Fibroblast of peridontal ligament (primary cell): Measurements from ENCODE around the gene FUT7.
"Not testable (repeated sequence)": the region's sequence is repeated elsewhere in the genome, so short reads cannot be mapped to it uniquely, and the experiment has no call there.

ENCODE experiments used
- DNase-seq: peaks from one replicate; pipeline ENCODE4 v3.0.0-alpha.2; 2010; ENCODE audit errors: extremely low read depth

The FUT7 gene

GRCh38 chr9:137017791-137018497, 13.9 kb downstream of the FUT7 start:
- DNase-seq = no peak

- no peak for DNase-seq
Measured at GRCh38 chr9:137017071-137017470, 14.8 kb downstream of the FUT7 start.

DNA sequence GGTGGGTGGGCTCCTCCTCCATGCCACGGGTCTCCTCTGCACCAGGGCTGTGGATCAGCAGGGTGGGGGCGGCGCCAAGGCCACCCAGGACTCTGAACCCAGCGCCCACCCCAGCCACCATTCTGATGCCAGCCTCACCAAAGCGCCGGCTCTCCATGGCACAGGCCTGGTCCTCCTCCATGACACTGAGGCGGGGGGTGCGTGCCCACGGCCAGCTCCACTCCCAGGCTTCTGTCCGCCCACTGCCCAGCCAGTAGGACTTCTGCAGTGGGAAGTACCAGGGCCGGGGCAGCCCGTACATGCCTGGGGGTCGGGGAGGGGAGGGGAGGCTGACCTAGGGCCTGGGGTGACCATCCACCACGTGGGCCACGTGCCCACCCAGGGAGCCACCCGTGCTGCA, 15.5 kb downstream of the FUT7 start:
- DNase-seq = no peak

GRCh38 chr9:137015976-137016375, 15.9 kb downstream of the FUT7 start:
- DNase-seq = no peak

DNA sequence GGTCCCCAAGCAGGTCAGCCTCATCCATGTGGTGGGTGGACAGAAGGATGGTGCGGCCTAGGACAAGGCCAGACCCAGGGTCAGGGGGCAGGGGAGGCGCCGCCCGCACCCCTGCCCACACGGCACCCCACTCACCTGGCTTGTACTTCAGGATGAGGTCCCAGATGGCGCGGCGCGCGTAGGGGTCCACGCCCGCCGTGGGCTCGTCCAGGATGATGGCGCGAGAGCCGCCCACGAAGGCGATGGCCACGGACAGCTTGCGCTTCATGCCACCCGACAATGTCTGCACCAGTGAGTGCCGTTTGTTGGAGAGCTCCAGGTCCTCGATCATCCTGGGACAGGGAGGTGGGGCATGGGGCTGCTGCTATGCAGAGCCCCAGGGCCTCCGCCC, 16.4 kb downstream of the FUT7 start:
- no peak for DNase-seq

DNA sequence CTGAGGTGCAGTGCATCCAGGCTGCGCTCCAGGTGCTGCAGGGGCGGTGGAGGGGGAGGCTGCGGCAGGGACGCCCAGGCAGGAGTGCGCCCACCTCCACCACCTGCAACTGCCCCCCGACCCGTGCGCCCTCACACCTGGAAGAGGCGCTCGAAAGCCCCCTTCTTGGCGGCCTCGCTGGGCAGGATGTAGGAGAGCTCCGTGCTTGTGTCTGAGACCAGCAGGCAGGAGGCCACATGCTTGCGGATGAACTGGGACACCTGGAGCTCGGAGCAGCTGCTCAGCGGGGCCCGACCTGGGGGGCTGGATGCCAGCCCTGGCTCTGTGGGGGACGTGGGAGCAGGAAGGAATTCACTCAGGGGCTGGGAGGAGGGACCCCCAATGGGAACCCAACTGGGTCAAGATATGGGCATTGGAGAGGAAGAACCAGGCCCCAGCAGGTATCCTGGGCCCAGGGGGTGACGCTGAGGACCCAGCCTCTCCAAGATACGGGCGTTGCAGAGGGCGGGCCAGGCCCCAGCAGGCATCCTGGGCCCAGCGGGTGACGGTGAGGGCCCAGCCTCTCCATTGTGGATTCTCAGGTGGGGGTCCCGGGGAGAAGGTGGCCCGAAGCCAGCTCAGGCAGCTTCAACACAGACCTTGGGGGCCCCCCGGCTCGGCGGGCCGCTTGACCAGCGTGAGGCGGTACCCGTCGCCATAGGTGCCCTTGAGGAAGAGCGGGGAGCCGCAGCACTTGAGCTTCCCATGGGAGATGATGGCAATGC, 16.9 kb downstream of the FUT7 start:
- DNase-seq = no peak

GRCh38 chr9:137014166-137014565, 17.7 kb downstream of the FUT7 start:
- DNase-seq = no peak

DNA sequence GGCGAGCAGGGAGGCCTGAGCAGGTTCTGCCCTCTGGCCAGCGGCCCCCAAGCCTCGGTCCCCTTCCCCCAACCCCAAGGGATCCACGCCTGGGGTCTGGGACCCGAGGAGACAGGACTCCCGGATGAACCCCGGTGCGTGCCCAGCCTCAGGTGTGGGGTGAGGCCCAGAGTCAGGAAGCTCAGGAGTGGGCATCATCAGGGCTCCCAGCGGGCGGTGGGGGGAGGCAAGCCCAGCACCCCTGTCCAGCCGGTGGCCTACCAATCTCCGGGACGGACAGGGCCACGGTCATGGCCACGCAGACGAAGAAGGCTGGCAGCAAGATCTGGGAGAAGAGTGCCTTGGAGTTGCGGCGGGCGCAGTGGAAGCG, 18.3 kb downstream of the FUT7 start:
- no peak for DNase-seq

DNA sequence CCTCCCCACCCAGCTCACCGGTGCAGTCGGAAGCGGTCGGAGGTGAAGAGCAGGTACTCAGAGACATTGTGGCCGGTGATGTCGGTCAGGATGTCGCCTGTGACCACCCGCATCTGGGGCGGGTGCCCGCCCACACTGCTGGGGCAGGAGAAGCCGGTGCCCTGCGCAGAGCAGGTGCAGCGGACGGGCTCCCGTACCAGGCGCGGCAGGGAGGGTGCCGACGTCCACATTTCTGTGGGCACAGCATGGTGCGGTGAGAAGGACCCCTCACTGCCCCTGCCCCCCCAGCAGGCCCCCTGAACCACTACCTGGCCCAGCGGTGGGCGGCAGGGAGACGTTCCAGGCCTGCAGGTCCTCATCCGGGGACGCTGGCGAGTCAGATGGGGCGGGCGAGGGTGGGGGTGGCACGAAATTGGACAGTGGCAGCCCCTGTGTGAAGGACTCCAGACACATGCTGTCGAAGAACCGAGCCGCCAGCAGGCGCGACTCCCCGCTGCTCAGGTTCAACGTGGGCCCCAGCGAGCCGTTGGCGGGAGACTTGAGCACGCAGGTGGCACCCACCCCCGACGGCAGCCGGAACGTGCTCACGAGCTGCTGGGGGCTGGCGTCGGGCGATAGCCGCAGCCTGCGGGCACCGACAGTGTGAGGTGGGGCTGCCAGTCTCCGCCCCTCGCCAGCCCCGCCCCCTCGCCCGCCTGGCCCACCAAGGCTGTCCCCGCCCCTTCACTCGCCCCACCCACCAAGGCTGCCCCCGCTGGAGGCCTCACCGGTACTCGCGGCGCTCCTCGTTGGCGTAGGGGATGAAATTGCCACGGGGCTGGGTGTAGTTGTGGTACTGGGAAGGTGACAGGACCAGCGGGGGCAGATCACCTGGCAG, 19.0 kb downstream of the FUT7 start:
- DNase-seq = no peak

- DNase-seq = no peak
Measured at GRCh38 chr9:137011907-137012675, 19.8 kb downstream of the FUT7 start.

- DNase-seq = no peak
Measured at GRCh38 chr9:137011156-137011555, 20.7 kb downstream of the FUT7 start.

DNA sequence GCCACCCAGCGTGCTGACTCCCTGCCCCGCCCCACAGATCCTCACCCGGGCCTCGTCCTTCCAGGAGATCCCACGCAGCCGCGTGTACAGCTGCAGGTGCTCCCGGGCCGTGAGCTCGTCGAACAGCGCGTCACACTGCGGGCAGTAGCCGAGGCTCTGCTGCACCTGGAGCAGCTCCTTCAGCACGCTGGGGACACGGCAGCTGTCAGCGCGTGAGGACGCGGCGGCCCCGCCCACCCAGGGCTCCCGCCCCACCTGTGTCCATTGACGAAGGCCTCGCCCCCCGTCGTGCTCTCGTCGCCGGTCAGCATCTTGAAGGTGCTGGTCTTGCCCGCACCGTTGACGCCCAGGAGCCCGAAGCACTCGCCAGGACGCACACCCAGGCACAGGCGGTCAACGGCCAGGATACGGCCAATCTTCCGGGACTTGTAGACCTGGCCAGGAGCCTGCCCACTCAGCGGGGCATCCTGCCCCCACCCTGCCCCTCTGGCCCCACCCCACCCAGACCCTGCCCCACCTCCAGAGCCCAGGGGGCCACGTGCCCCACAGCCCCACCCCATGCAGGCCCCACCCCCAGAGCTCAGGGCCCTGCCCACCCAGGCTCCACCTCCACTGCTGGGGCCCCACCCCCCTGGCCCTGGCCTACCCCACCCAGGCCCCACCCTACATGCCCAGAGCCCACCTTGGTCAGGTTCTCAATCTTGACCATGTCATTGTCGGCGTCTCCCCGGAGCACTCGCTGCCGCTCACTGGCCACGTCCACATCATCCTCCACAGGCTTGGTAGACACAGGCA, 21.8 kb downstream of the FUT7 start:
- DNase-seq = no peak

GRCh38 chr9:137009217-137009616, 22.7 kb downstream of the FUT7 start:
- no peak for DNase-seq

GRCh38 chr9:137008312-137008711, 23.6 kb downstream of the FUT7 start:
- no peak for DNase-seq

DNA sequence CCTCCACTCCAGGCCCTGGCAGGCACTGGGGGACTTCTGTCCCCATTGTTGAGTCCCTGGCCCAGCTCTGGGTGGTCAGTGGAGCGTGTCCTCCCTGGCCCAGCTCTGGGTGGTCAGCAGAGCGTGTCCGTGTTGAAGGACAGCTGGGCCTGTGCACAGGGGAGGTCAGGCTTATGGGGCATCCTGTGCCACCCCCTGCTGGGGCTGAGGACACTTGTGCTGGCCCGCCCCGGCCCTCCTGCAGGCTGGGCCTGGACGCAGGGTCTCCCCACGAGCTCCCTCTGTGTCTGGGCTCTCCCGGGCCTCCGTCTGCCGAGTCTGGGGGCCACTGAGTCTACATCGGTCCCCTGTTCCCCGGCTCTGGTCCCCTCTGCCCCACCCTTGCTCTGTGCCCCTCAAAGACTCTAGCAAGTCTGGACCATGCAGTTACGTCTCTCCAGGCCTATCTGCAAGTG, 24.0 kb downstream of the FUT7 start:
- DNase-seq = no peak

DNA sequence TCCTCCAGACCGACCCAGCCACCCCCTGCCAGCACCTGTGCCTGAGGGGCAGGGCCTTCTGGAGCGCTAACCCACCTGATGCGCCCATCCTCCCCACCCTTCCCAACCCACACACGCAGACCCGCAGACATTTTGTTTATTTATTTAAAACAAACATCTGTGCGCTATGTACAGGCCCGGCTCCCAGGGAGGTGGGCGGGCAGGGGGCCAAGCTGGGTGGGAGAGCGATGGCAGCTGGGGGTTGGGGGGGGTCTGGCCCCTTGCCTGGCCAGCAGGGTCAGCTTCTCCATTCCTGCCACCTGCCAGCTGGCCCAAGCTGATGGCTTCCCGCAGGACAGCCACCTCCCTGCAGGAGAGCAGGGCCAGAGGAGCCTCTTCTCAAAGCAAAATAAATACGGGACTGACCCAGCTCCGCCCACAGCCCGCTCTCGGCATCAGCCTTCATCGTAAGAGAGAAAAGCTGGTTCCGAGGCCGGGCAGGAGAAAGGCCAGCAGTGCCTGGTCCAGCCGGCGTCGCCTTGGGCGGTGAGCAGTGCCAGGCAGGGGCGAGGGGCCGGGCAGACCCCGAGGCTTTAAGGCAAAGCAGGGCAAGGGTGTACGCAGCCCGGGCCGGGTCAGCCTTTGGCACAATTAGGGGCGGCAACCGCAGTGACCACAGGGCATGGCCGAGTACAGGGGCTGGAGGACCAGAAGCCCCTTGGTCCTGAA, 24.6 kb downstream of the FUT7 start:
- DNase-seq = no peak

- DNase-seq = no peak
Measured at GRCh38 chr9:137006116-137007003, 25.5 kb downstream of the FUT7 start.

GRCh38 chr9:137004285-137004684, 27.6 kb downstream of the FUT7 start:
- not testable (repeated sequence) for DNase-seq

DNA sequence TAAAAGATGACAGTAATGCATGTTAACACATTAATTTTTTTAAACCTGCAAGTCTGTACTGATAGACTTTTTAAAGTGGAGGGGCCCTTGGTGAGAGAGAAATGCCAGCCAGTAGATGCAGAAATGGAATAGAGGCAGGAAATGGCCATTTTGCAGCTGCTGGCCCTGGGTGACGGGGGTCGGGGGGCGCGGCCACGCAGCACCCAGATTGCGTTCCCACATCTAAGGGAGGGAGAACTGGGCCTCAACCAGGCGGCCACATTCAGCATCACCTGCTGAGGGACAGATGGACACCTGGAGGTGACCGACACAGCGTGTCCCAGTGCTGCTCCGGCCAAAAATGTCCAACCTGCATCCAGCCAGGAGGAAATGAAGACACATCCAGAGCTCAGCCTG, 29.2 kb downstream of the FUT7 start:
- DNase-seq = no peak
